Mesenchymal stem cell (in vitro differentiated cells and primary cell): Measurements from ENCODE around the gene RRAD.
A peak's percentile ranks its signal among the peaks of the same experiment; 100 is the strongest.

Experiments
- DNase-seq: peaks from one replicate; pipeline ENCODE4 v3.0.0-alpha.2; 2013
- H2AFZ ChIP-seq: one replicate; pipeline ENCODE4 v1.6.1; 2013; ENCODE audit warnings: low read depth, mild to moderate bottlenecking, control low read depth, inconsistent platforms, low read length, moderate library complexity
- H2AK5ac ChIP-seq: 2 replicates; pipeline ENCODE4 v1.6.1; 2013; ENCODE audit warnings: low read length, moderate library complexity, mild to moderate bottlenecking, inconsistent platforms; ENCODE audit not compliant: severe bottlenecking
- H2BK120ac ChIP-seq: one replicate; pipeline ENCODE4 v1.6.1; 2013; ENCODE audit warnings: low read depth, mild to moderate bottlenecking, inconsistent platforms, low read length, moderate library complexity
- H2BK12ac ChIP-seq, 2 experiments: one replicate each; pipeline ENCODE4 v1.6.1; 2013; ENCODE audit warnings: inconsistent platforms in 2 of 2, low read length in 2 of 2, mild to moderate bottlenecking in 2 of 2, moderate library complexity in 2 of 2, control low read depth in 1 of 2
- H2BK15ac ChIP-seq: one replicate; pipeline ENCODE4 v1.6.1; 2013; ENCODE audit warnings: mild to moderate bottlenecking, low read depth, inconsistent platforms; ENCODE audit not compliant: poor library complexity, severe bottlenecking
- H2BK5ac ChIP-seq: 2 replicates; pipeline ENCODE4 v1.6.1; 2013; ENCODE audit warnings: low read depth, mild to moderate bottlenecking, low read length, control low read depth, inconsistent platforms; ENCODE audit not compliant: poor library complexity, severe bottlenecking
- H3K14ac ChIP-seq, 2 experiments: one replicate each; pipeline ENCODE4 v1.6.1; 2013; ENCODE audit warnings: inconsistent platforms in 2 of 2, low read length in 2 of 2, control low read depth in 1 of 2, mild to moderate bottlenecking in 1 of 2, moderate library complexity in 1 of 2
- H3K18ac ChIP-seq, 2 experiments: one replicate each; pipeline ENCODE4 v1.6.1; 2013; ENCODE audit warnings: inconsistent platforms in 2 of 2, low read length in 2 of 2, control low read depth in 1 of 2, low read depth in 1 of 2, mild to moderate bottlenecking in 1 of 2
- H3K23ac ChIP-seq, 2 experiments: one replicate each; pipeline ENCODE4 v1.6.1; 2013; ENCODE audit warnings: inconsistent platforms in 2 of 2, low read length in 2 of 2, mild to moderate bottlenecking in 2 of 2, moderate library complexity in 2 of 2, control low read depth in 1 of 2
- H3K27ac ChIP-seq: 2 replicates; pipeline ENCODE4 v1.5.1; 2013; ENCODE audit warnings: mild to moderate bottlenecking, moderate library complexity, low read length, control low read depth, inconsistent platforms; ENCODE audit not compliant: poor library complexity, severe bottlenecking
- H3K27me3 ChIP-seq, 2 experiments: 2 replicates each; pipeline versions ENCODE4 v1.6.1 to v1.7.0; 2013; ENCODE audit warnings: low read length in 2 of 2, mild to moderate bottlenecking in 2 of 2, moderate library complexity in 2 of 2, control low read depth in 1 of 2, inconsistent platforms in 1 of 2; ENCODE audit not compliant: control insufficient read depth in 1 of 2, insufficient read depth in 1 of 2
- H3K36me3 ChIP-seq, 2 experiments: 2 replicates each; pipeline versions ENCODE4 v1.6.1 to v1.7.0; 2013; ENCODE audit warnings: low read length in 2 of 2, control low read depth in 1 of 2, inconsistent platforms in 1 of 2, low read depth in 1 of 2, mild to moderate bottlenecking in 1 of 2; ENCODE audit not compliant: insufficient read depth in 2 of 2, control insufficient read depth in 1 of 2
- H3K4ac ChIP-seq, 2 experiments: one replicate each; pipeline ENCODE4 v1.6.1; 2013; ENCODE audit warnings: inconsistent platforms in 2 of 2, low read length in 2 of 2, mild to moderate bottlenecking in 2 of 2, moderate library complexity in 2 of 2, control low read depth in 1 of 2, low read depth in 1 of 2
- H3K4me1 ChIP-seq: 2 replicates; pipeline ENCODE4 v1.6.1; 2013; ENCODE audit warnings: low read depth, low read length, control low read depth; ENCODE audit not compliant: control insufficient read depth, insufficient read depth
- H3K4me2 ChIP-seq: 2 replicates; pipeline ENCODE4 v1.6.1; 2013; ENCODE audit warnings: low read length, mild to moderate bottlenecking, inconsistent platforms; ENCODE audit not compliant: poor library complexity, severe bottlenecking
- H3K4me3 ChIP-seq, 2 experiments: 2 replicates each; pipeline versions ENCODE4 v1.5.1 to v1.7.0; 2013; ENCODE audit warnings: low read length in 2 of 2, mild to moderate bottlenecking in 2 of 2, control low read depth in 1 of 2, low read depth in 1 of 2; ENCODE audit not compliant: insufficient read depth in 1 of 2
- H3K79me1 ChIP-seq: replicated peaks from 2 replicates; pipeline ENCODE4 v1.6.1; 2013; ENCODE audit warnings: mild to moderate bottlenecking, control low read depth, low read length, inconsistent platforms; ENCODE audit not compliant: poor library complexity, severe bottlenecking
- H3K9ac ChIP-seq: 2 replicates; pipeline ENCODE4 v1.7.0; 2013; ENCODE audit warnings: mild to moderate bottlenecking, low read length, moderate library complexity
- H3K9me3 ChIP-seq: 2 replicates; pipeline ENCODE4 v1.7.0; 2013; ENCODE audit warnings: mild to moderate bottlenecking, low read length; ENCODE audit not compliant: control insufficient read depth
- H4K8ac ChIP-seq: one replicate; pipeline ENCODE4 v1.6.1; 2013; ENCODE audit warnings: inconsistent platforms, mild to moderate bottlenecking, low read length, moderate library complexity
- H4K91ac ChIP-seq: one replicate; pipeline ENCODE4 v1.6.1; 2013; ENCODE audit warnings: mild to moderate bottlenecking, low read length, inconsistent platforms
- WGBS: methylation state at CpG from one replicate; pipeline ENCODE4 v1.1.7; 2013; ENCODE audit warnings: mixed read lengths; 5-methylcytosine and 5-hydroxymethylcytosine counted together

The RRAD gene

GRCh38 chr16:66908116-66908515, 17.2 kb downstream of the RRAD start:
- Histone ChIP-seq H3K14ac (no peak overlapping the region), H3K4ac (no peak overlapping the region), H2AK5ac (no peak overlapping the region), H3K79me1 (no peaks in the 10 kb centered on the region), H3K23ac (no peak overlapping the region), H2BK120ac (no peak overlapping the region), H4K91ac (no peak overlapping the region), H3K18ac (no peak overlapping the region), H3K9me3 (no peaks in the 10 kb centered on the region), H3K4me1 (peaks cover 15% of the 10 kb centered on the region), H4K8ac (no peak overlapping the region), H3K27me3 (peaks cover 19 to 41% of the 10 kb centered on the region in 2 experiments), H2BK12ac (peak overlapping the region in 1 of 2 experiments; percentile 39), H3K36me3 (no peaks in the 10 kb centered on the region), H3K27ac (no peak overlapping the region), H3K9ac (no peak overlapping the region), H2BK5ac (no peak overlapping the region), H2BK15ac (no peak overlapping the region), H2AFZ (no peak overlapping the region), H3K4me3 (no peak overlapping the region), H3K4me2 (no peak overlapping the region)
- no peak for DNase-seq
- WGBS, result 93% methylated on average over 3 of the region's 3 CpGs

GRCh38 chr16:66906916-66907836, 18.2 kb downstream of the RRAD start:
- H3K23ac ChIP-seq, result no peak overlapping the region
- no peaks in the 10 kb centered on the region for H3K79me1 ChIP-seq
- H3K4ac ChIP-seq, result no peak overlapping the region
- peak overlapping the region; percentile 85 for H2BK15ac ChIP-seq
- peaks cover 15% of the 10 kb centered on the region for H3K4me1 ChIP-seq
- no peak overlapping the region for H2AFZ ChIP-seq
- no peak overlapping the region for H2AK5ac ChIP-seq
- H3K9ac ChIP-seq, result no peak overlapping the region
- H3K4me2 ChIP-seq, result no peak overlapping the region
- peak overlapping the region in 1 of 2 experiments; percentile 46 for H3K18ac ChIP-seq
- no peak overlapping the region for H3K27ac ChIP-seq
- no peaks in the 10 kb centered on the region for H3K36me3 ChIP-seq
- H3K4me3 ChIP-seq, result no peak overlapping the region
- peak overlapping the region; percentile 55 for H4K91ac ChIP-seq
- DNase-seq, result no peak
- H2BK12ac ChIP-seq, result peak overlapping the region; percentile 63 to 65
- WGBS, result 71% methylated on average over 7 of the region's 7 CpGs
- peak overlapping the region; percentile 4 for H2BK120ac ChIP-seq
- H3K14ac ChIP-seq, result peak overlapping the region in 1 of 2 experiments; percentile 45
- no peaks in the 10 kb centered on the region for H3K9me3 ChIP-seq
- H4K8ac ChIP-seq, result no peak overlapping the region
- no peak overlapping the region for H2BK5ac ChIP-seq
- H3K27me3 ChIP-seq, result peaks cover 19 to 35% of the 10 kb centered on the region in 2 experiments

- Histone ChIP-seq H3K27ac (no peak overlapping the region), H3K4me2 (no peak overlapping the region), H3K27me3 (peaks cover 19 to 33% of the 10 kb centered on the region in 2 experiments), H2BK12ac (peak overlapping the region; percentile 44 to 69), H3K4ac (peak overlapping the region; percentile 45 to 84), H3K36me3 (no peaks in the 10 kb centered on the region), H2AFZ (no peak overlapping the region), H3K9me3 (no peaks in the 10 kb centered on the region), H4K8ac (peak overlapping the region; percentile 74), H3K23ac (no peak overlapping the region), H3K79me1 (no peaks in the 10 kb centered on the region), H4K91ac (peak overlapping the region; percentile 57), H2BK15ac (peak overlapping the region; percentile 97), H2BK5ac (no peak overlapping the region), H3K18ac (peak overlapping the region; percentile 90 to 95), H3K9ac (no peak overlapping the region), H3K4me3 (no peak overlapping the region), H3K4me1 (peaks cover 20% of the 10 kb centered on the region), H2AK5ac (no peak overlapping the region), H3K14ac (peak overlapping the region in 1 of 2 experiments; percentile 79), H2BK120ac (peak overlapping the region; percentile 11)
- DNase-seq, result no peak
- 83% methylated on average over 11 of the region's 11 CpGs for WGBS
Observed at GRCh38 chr16:66905633-66906539, 19.4 kb downstream of the RRAD start.
